ENCODE data around the gene GAL3ST3. TPM values are rescaled to one million over a fixed set of nuclear protein-coding genes. Genes with fewer than 3 reads are reported as not detected.
"Not testable (repeated sequence)": the region's sequence is repeated elsewhere in the genome, so short reads cannot be mapped to it uniquely, and the experiment has no call there.

Gene GAL3ST3
- total and polyA plus RNA-seq, 10 donors, result 0.03 to 0.04 (median 0.03) TPM; not detected in 7

DNA sequence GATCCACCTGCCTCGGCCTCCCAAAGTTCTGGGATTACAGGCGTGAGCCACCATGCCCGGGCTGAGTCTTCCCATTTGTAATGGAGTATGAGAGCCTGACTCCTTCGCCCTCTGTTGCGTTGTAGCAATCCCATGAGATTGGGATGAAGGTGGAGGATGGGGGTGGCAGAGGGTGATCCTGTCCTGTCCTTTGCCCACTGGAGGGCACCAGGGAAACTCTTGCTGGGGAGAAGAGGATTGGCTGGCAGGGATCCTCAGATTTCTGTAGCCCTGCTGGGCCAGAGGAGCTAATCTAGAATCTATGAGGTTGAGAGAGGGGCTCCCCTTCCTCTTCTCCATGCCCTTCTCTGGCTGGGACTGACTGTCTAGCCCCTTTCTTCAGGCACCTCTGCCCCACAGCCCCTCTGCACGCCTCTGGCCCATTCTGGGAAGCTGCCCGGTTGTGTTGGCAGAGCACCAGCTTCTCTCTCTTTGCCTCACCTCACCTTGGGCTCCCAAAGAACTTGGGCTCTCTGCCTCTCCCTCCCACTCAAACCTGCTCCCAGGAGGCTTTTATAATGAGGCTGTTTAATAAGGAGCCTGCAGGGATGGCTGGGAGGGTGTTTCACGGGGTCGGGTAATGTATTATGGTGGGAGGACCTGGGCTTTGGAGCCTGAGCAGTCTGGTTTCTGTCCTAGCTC lies 13.2 kb downstream of the GAL3ST3 start:
- peaks cover 0 to 9% (median 0%) of the 10 kb centered on the region in 7 donors for H3K27me3 ChIP-seq (replicated peaks in 1 of 7)
- no peaks in the 10 kb centered on the region for H3K36me3 ChIP-seq
- TF ChIP-seq POLR2A (IDR thresholded peaks at IDR 0.05) (no peak), POLR2AphosphoS5 (IDR thresholded peaks at IDR 0.05) (no peak), CTCF (IDR thresholded peaks at IDR 0.05 in 8 of 11, conservative IDR thresholded peaks at IDR 0.05 in 3 of 11) (no peak)
- intact Hi-C loops (cut with DNase I; ENCODE audit: low total_unique reads), result no loop called here
- DNase-seq, result no peak
- no peak overlapping the region for H3K4me3 ChIP-seq
- no peak overlapping the region for H3K27ac ChIP-seq
- peaks cover 0 to 5% (median 0%) of the 10 kb centered on the region in 8 donors for H3K9me3 ChIP-seq
- peaks cover 0 to 3% (median 0%) of the 10 kb centered on the region in 6 donors for H3K4me1 ChIP-seq
- 76 to 91% (median 86%) methylated on average over 9 of the region's 9 CpGs for WGBS, 5 donors

DNA sequence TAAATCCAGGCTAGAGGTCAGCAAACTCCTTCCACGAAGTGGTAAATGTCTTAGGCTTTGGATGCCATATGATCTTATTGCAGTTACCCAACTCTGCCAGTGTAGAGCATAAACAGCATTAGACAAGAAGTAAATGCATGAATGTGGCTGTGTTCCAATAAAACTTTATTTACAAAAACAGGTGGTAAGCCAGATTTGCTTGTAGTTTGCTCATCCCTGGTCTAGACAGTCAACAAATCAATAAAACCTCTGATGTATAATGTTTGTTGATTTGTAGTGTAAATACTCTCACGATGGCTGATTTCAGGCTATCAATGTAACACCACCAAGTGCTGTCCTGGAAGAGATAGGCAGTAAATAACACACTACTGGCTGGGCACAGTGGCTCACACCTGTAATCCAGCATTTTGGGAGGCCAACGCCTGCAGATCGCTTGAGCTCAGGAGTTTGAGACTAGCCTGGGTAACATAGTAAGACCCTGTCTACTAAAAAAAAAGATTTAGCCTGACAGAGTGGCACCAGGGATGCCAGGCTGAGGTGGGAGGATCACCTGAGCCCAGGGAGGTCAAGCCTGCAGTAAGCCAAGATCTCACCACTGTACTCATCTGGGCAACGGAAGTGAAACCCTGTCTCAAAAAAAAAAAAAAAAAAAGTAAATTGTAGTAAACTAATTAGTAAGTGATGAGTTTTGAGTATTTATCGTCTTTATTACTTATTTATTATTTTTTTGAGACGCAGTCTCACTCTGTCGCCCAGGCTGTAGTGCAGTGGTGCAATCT lies 15.8 kb downstream of the GAL3ST3 start:
- H3K4me1 ChIP-seq, result peaks cover 0 to 3% (median 0%) of the 10 kb centered on the region in 6 donors
- intact Hi-C loops (cut with DNase I; ENCODE audit: low total_unique reads), result no loop called here
- peaks cover 0 to 5% (median 0%) of the 10 kb centered on the region in 8 donors for H3K9me3 ChIP-seq
- H3K36me3 ChIP-seq, result no peaks in the 10 kb centered on the region
- no peak overlapping the region for H3K4me3 ChIP-seq
- 88 to 91% (median 90%) methylated on average over 8 of the region's 8 CpGs for WGBS, 5 donors
- H3K27ac ChIP-seq, result no peak overlapping the region
- TF ChIP-seq CTCF (IDR thresholded peaks at IDR 0.05 in 8 of 11, conservative IDR thresholded peaks at IDR 0.05 in 3 of 11) (no peak), POLR2AphosphoS5 (IDR thresholded peaks at IDR 0.05) (no peak), POLR2A (IDR thresholded peaks at IDR 0.05) (no peak)
- H3K27me3 ChIP-seq (replicated peaks in 1 of 7), result peaks cover 0 to 9% (median 0%) of the 10 kb centered on the region in 7 donors
- no peak for DNase-seq

DNA sequence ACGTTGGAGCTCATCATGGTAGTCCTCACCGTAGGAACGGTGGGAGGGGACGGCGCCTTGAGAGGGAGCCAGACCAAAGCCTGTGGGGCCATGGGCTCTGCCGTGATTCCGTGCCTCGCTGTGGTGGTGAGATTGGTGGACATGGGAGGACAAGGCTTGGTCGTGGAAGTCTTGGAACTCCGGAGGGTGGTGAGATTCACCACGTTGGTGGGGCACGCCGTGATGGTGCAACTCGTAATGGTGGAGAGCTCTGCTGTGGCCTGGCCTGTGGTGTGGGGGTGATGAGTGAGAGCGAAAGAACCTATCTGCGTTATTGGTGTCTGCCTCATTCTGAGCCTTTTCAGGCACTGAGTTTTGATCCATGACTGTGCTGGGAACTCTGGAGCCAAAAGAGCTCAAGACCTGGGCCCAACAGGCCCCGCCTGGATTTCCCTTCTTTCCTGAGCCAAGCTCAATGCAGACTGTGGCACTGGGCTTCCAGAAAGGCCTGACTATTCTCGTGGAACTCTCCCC lies 22.9 kb downstream of the GAL3ST3 start, which contains the start of gene CATSPER1:
CATSPER1 (minus strand) TSS at position 463 of the 513 bp plus-strand sequence; CDS start at position 363, 100 bp downstream.
- intact Hi-C loops (cut with DNase I; ENCODE audit: low total_unique reads), result no loop called here
- WGBS, 5 donors, result 86 to 92% (median 90%) methylated on average over 16 to 18 of the region's 18 CpGs
- H3K36me3 ChIP-seq, result no peaks in the 10 kb centered on the region

DNA sequence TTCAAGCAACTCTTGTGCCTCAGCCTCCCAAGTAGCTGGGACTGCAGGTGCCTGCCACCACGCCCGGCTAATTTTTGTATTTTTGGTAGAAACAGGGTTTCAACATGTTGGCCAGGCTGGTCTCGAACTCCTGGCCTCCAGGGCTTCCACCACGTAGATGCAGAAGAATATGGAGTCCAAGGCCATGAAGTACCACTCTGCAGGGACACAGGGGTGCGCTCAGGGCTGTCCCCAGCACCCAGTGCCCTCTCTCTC lies 25.8 kb downstream of the GAL3ST3 start:
- H3K27me3 ChIP-seq (replicated peaks in 1 of 7), result peaks cover 0 to 19% (median 4%) of the 10 kb centered on the region in 7 donors
- H3K27ac ChIP-seq; H3K9me3 ChIP-seq; H3K36me3 ChIP-seq; H3K4me3 ChIP-seq; DNase-seq; intact Hi-C loops (cut with DNase I; ENCODE audit: low total_unique reads): not testable (repeated sequence)
- peaks cover 6 to 33% (median 20%) of the 10 kb centered on the region in 6 donors for H3K4me1 ChIP-seq
- WGBS, 5 donors, result 66 to 86% (median 69%) methylated on average over 5 of the region's 5 CpGs

More for the DNA sequence above, 22.9 kb downstream of the GAL3ST3 start, which contains the start of gene CATSPER1:
- TF ChIP-seq POLR2AphosphoS5 (IDR thresholded peaks at IDR 0.05), result no peak
- no peak for TF ChIP-seq CTCF (IDR thresholded peaks at IDR 0.05 in 8 of 11, conservative IDR thresholded peaks at IDR 0.05 in 3 of 11)
- no peak for TF ChIP-seq POLR2A (IDR thresholded peaks at IDR 0.05)
- H3K4me1 ChIP-seq, result peaks cover 6 to 22% (median 19%) of the 10 kb centered on the region in 6 donors
- H3K9me3 ChIP-seq, result no peaks in the 10 kb centered on the region
- H3K4me3 ChIP-seq, result no peak within 1 kb of the TSS
- no peak within 1 kb of the TSS for H3K27ac ChIP-seq
- peaks cover 0 to 19% (median 4%) of the 10 kb centered on the region in 7 donors for H3K27me3 ChIP-seq (replicated peaks in 1 of 7)
- DNase-seq, result no peak

Data from spleen (tissue), 11 donors.